ENCODE data around the gene AQR. TPM values are rescaled to one million over a fixed set of nuclear protein-coding genes. Genes with fewer than 3 reads are reported as not detected.
A peak's percentile ranks its signal among the peaks of the same experiment; 100 is the strongest.

Gene AQR
- total and polyA plus RNA-seq, 2 of the 4 experiments (the other 2 are of a cell fraction) = 17.9 to 29.6 TPM

DNA sequence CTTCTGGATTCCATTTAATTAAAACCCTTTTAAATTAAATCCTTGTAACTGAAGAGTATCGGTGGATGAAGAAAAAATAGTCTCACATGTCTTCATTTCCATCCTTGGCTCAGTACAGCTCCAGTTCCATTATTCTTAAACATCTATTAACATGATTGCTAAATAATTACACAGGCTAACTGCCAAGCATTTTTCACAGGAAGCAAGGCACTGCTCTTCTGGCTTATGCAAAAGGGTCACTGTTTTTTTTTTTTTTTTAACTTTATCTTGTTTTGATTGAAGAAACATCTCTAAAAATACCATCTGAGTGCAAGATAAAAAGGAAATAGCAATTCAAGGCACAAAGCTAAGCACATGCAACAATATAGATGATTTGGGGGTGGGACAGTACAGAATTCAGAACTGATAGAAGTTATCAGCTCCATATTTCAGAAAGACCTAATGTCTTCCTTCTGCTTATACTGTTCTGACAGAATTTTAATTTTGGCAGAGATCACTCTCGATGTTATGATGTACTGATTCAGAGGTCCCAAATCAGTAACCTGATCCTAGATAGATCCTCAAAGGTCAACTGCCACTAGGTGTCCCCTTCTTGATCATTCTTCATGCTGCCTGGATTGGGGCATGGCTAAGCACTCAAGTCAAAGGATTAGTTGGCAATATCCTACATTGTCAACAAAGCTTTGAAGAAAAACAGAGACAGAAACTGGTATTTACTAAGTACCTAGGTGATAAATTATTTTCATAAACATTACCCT, 116.4 kb downstream of the AQR start:
- H3K9ac ChIP-seq (ENCODE audit: low read depth, low read length) = no peak overlapping the region
- no peak overlapping the region for H3K4me3 ChIP-seq (ENCODE audit: insufficient read depth, low read depth, low read length)
- H3K14ac ChIP-seq (replicated peaks; ENCODE audit: low read depth, low read length) = no peak overlapping the region
- in situ Hi-C loops (cut with MboI; ENCODE audit: low sequenced_read_pairs) (no loop called here), intact Hi-C loops (cut with micrococcal nuclease) (no loop called here), dilution Hi-C loops (cut with HindIII; ENCODE audit: low sequenced_read_pairs, unreplicated experiment) (no loop called here)
- H3K36me3 ChIP-seq (ENCODE audit: control insufficient read depth, insufficient read depth, low read length) = peaks cover 5% of the 10 kb centered on the region
- H3K4ac ChIP-seq (ENCODE audit: low read depth, low read length) = no peak overlapping the region
- H4K8ac ChIP-seq (ENCODE audit: low read depth in 2 of 2, low read length in 2 of 2) = no peak overlapping the region
- POLR2A ChIA-PET (ENCODE audit: unreplicated experiment) = no interaction called here
- no peaks in the 10 kb centered on the region for H3K9me3 ChIP-seq (ENCODE audit: control insufficient read depth, insufficient read depth, low read length)
- no peak overlapping the region for H2BK5ac ChIP-seq (ENCODE audit: low read depth, low read length, poor library complexity, severe bottlenecking)
- H4K20me1 ChIP-seq (ENCODE audit: insufficient read depth, low read length) = no peaks in the 10 kb centered on the region
- H2AK9ac ChIP-seq (replicated peaks; ENCODE audit: low read depth, low read length, poor library complexity) = no peak overlapping the region
- CTCF ChIA-PET = interaction anchor here (0.6 to 1.4 kb wide), 4 partner anchors 8 to 64 kb away, joined by 3 to 7 read pairs (median 4); no protein-coding TSS in a partner anchor
- no peak overlapping the region for H2AK5ac ChIP-seq (ENCODE audit: low read depth, low read length)
- no peak overlapping the region for H4K5ac ChIP-seq (ENCODE audit: low read depth, low read length)
- peak overlapping the region; percentile 68; the same call in 1 of the 2 replicates for H3K4me2 ChIP-seq (ENCODE audit: low read depth, low read length)
- H3K4me1 ChIP-seq (ENCODE audit: control insufficient read depth, insufficient read depth, low read length) = peaks cover 3% of the 10 kb centered on the region
- TSS peak; percentile 18 for BruUV-seq (replicated peaks)
- no peak overlapping the region for H3K18ac ChIP-seq (ENCODE audit: low read depth, low read length)
- no peak overlapping the region for H2AFZ ChIP-seq (replicated peaks; ENCODE audit: low read length, poor library complexity)
- peak; percentile 76 for ATAC-seq (ENCODE audit: low read depth)
- no peak overlapping the region for H3K56ac ChIP-seq (ENCODE audit: extremely low read depth, insufficient read depth, low read length)
- no peak overlapping the region for H4K91ac ChIP-seq (ENCODE audit: insufficient read depth, low read depth, low read length)
- H2BK120ac ChIP-seq (ENCODE audit: low read depth, low read length) = no peak overlapping the region
- H3K27ac ChIP-seq (ENCODE audit: insufficient read depth, low read length) = peak overlapping the region; percentile 37; the same call in 1 of the 2 replicates
- no peak overlapping the region for H2BK15ac ChIP-seq (ENCODE audit: low read depth, low read length)
- H3K23ac ChIP-seq (ENCODE audit: low read depth, low read length) = no peak overlapping the region
- 0 out of 2 replicates have a peak, but pooled peaks cover 3% of the 10 kb centered on the region for H3K9me1 ChIP-seq (ENCODE audit: insufficient read depth, low read length)
- no peak overlapping the region; the same call in 1 of the 2 replicates for H2BK20ac ChIP-seq (ENCODE audit: low read depth, low read length)
- no CpG with 5 or more reads among the region's 2 CpGs for WGBS, 2 experiments (ENCODE audit: extremely low coverage in 2 of 2, insufficient read length in 1 of 2)
- peak; percentile 58 for DNase-seq
- H3K79me1 ChIP-seq (ENCODE audit: low read depth in 1 of 2, low read length in 2 of 2) = 0 out of 4 replicates have a peak, but pooled peaks cover 0 to 3% of the 10 kb centered on the region in 2 experiments
- H3K27me3 ChIP-seq (ENCODE audit: control insufficient read depth, insufficient read depth, low read length) = no peaks in the 10 kb centered on the region
- TF ChIP-seq MAFK (IDR thresholded peaks at IDR 0.05; ENCODE audit: low read depth, low read length) (no peak), CEBPB (IDR thresholded peaks at IDR 0.05; ENCODE audit: low read depth, low read length) (no peak), CHD1 (IDR thresholded peaks at IDR 0.05; ENCODE audit: low read depth, low read length) (no peak), MAZ (IDR thresholded peaks at IDR 0.05; ENCODE audit: borderline replicate concordance, low read depth, low read length) (no peak), RCOR1 (IDR thresholded peaks at IDR 0.05; ENCODE audit: insufficient replicate concordance, low read length) (no peak), BHLHE40 (IDR thresholded peaks at IDR 0.05; ENCODE audit: low read depth, low read length) (no peak), POLR2A (IDR thresholded peaks at IDR 0.05; ENCODE audit: low read depth, low read length) (no peak), SMC3 (IDR thresholded peaks at IDR 0.05; ENCODE audit: low read depth, low read length) (no peak), MXI1 (IDR thresholded peaks at IDR 0.05; ENCODE audit: borderline replicate concordance, low read depth, low read length) (no peak), USF2 (IDR thresholded peaks at IDR 0.05; ENCODE audit: low read depth, low read length) (no peak), NFE2L2 (IDR thresholded peaks at IDR 0.05; ENCODE audit: low read depth, low read length) (no peak), RAD21 (IDR thresholded peaks at IDR 0.05; ENCODE audit: low read length) (no peak), RFX5 (IDR thresholded peaks at IDR 0.05; ENCODE audit: low read depth, low read length) (no peak)
- TF ChIP-seq, protein P1, sequence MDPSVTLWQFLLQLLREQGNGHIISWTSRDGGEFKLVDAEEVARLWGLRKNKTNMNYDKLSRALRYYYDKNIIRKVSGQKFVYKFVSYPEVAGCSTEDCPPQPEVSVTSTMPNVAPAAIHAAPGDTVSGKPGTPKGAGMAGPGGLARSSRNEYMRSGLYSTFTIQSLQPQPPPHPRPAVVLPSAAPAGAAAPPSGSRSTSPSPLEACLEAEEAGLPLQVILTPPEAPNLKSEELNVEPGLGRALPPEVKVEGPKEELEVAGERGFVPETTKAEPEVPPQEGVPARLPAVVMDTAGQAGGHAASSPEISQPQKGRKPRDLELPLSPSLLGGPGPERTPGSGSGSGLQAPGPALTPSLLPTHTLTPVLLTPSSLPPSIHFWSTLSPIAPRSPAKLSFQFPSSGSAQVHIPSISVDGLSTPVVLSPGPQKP (IDR thresholded peaks at IDR 0.05; ENCODE audit: borderline replicate concordance, low read depth, low read length) = no peak
- TF ChIP-seq, protein P2, sequence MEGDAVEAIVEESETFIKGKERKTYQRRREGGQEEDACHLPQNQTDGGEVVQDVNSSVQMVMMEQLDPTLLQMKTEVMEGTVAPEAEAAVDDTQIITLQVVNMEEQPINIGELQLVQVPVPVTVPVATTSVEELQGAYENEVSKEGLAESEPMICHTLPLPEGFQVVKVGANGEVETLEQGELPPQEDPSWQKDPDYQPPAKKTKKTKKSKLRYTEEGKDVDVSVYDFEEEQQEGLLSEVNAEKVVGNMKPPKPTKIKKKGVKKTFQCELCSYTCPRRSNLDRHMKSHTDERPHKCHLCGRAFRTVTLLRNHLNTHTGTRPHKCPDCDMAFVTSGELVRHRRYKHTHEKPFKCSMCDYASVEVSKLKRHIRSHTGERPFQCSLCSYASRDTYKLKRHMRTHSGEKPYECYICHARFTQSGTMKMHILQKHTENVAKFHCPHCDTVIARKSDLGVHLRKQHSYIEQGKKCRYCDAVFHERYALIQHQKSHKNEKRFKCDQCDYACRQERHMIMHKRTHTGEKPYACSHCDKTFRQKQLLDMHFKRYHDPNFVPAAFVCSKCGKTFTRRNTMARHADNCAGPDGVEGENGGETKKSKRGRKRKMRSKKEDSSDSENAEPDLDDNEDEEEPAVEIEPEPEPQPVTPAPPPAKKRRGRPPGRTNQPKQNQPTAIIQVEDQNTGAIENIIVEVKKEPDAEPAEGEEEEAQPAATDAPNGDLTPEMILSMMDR (conservative IDR thresholded peaks at IDR 0.05; ENCODE audit: low read depth, low read length) = no peak

All from IMR-90 (cell line).